ENCODE results near the gene PSMD1. TPM values are rescaled to one million over a fixed set of nuclear protein-coding genes. Genes with fewer than 3 reads are reported as not detected.

The PSMD1 gene
- polyA plus RNA-seq, 1 donor (not counting 4 experiments of a cell fraction or from before 2014, with no cell fraction given) = 262 TPM

DNA sequence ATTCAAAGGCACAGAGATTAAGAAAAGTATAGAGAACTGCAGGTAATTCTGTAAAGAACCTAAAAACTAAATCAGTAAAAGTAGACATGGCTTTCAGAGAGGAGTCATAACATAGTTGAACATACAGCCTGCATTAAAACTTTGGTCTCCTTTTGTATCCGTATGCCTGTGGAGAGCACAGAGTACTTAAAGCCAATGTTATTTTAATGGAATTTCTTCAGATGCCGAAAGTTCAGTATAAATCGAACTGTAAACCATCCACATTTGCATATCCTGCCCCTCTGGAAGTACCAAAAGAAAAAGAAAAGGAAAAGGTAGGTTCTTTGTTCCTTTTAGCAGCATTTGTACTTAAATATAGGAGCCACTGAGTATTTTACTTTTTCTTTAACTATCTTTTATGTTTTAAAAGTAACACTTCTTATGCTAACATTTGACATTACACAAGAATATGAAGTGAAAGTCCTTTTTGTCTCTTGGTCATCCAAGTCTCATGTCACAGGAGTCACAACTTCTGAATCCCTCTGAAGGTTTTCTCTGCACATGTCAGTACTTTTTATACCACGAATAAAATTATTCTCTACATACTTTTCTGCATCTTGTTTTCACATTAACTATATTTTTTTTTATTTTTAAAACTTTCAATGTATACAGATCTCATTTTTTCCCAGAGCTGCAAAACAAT is 106.9 kb downstream of the PSMD1 start:
- H3K27ac ChIP-seq (ENCODE audit: control insufficient read depth, insufficient read depth, low read length) = no peak overlapping the region
- FAIRE-seq (no peak), DNase-seq (ENCODE audit: low read depth, low spot score) (no peak)
- no peaks in the 10 kb centered on the region for H3K27me3 ChIP-seq (ENCODE audit: control insufficient read depth, extremely low read depth, insufficient read depth, low read length)
- H3K9ac ChIP-seq (ENCODE audit: control insufficient read depth, extremely low read depth, insufficient read depth, low read length) = no peak overlapping the region
- H3K79me2 ChIP-seq (ENCODE audit: control insufficient read depth, insufficient read depth, low read length) = no peaks in the 10 kb centered on the region
- no peaks in the 10 kb centered on the region for H3K9me1 ChIP-seq (ENCODE audit: control insufficient read depth, extremely low read depth, insufficient read depth, low read length)
- H2AFZ ChIP-seq (ENCODE audit: control insufficient read depth, low read length) = no peak overlapping the region
- H4K20me1 ChIP-seq (ENCODE audit: control insufficient read depth, extremely low read depth, insufficient read depth, low read length) = no peaks in the 10 kb centered on the region
- H3K9me3 ChIP-seq (ENCODE audit: control insufficient read depth, low read depth, low read length) = no peaks in the 10 kb centered on the region
- peaks cover 16 to 22% of the 10 kb centered on the region in 2 experiments for H3K36me3 ChIP-seq (ENCODE audit: control insufficient read depth in 2 of 2, extremely low read depth in 1 of 2, insufficient read depth in 2 of 2, low read length in 2 of 2)
- TF ChIP-seq, protein P1, sequence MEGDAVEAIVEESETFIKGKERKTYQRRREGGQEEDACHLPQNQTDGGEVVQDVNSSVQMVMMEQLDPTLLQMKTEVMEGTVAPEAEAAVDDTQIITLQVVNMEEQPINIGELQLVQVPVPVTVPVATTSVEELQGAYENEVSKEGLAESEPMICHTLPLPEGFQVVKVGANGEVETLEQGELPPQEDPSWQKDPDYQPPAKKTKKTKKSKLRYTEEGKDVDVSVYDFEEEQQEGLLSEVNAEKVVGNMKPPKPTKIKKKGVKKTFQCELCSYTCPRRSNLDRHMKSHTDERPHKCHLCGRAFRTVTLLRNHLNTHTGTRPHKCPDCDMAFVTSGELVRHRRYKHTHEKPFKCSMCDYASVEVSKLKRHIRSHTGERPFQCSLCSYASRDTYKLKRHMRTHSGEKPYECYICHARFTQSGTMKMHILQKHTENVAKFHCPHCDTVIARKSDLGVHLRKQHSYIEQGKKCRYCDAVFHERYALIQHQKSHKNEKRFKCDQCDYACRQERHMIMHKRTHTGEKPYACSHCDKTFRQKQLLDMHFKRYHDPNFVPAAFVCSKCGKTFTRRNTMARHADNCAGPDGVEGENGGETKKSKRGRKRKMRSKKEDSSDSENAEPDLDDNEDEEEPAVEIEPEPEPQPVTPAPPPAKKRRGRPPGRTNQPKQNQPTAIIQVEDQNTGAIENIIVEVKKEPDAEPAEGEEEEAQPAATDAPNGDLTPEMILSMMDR (optimal IDR thresholded peaks at IDR 0.05 in 1 of 3, IDR thresholded peaks at IDR 0.05 in 1 of 3, conservative IDR thresholded peaks at IDR 0.05 in 1 of 3; ENCODE audit: extremely low read depth in 1 of 3, insufficient read depth in 2 of 3, low read length in 3 of 3) = no peak
- TF ChIP-seq EZH2 (IDR thresholded peaks at IDR 0.05; ENCODE audit: low read length) = no peak
- dilution Hi-C loops (cut with MboI; ENCODE audit: extremely low pct_ligation_motif_present, low sequenced_read_pairs) = no loop called here
- no peak overlapping the region for H3K4me3 ChIP-seq (ENCODE audit: control insufficient read depth in 2 of 3, extremely low read depth in 1 of 3, insufficient read depth in 2 of 3, low read depth in 1 of 3, low read length in 3 of 3)
- no peaks in the 10 kb centered on the region for H3K4me1 ChIP-seq (ENCODE audit: control insufficient read depth, extremely low read depth, insufficient read depth, low read length)
- no peak overlapping the region for H3K4me2 ChIP-seq (ENCODE audit: control insufficient read depth, extremely low read depth, insufficient read depth, low read depth, low read length)

DNA sequence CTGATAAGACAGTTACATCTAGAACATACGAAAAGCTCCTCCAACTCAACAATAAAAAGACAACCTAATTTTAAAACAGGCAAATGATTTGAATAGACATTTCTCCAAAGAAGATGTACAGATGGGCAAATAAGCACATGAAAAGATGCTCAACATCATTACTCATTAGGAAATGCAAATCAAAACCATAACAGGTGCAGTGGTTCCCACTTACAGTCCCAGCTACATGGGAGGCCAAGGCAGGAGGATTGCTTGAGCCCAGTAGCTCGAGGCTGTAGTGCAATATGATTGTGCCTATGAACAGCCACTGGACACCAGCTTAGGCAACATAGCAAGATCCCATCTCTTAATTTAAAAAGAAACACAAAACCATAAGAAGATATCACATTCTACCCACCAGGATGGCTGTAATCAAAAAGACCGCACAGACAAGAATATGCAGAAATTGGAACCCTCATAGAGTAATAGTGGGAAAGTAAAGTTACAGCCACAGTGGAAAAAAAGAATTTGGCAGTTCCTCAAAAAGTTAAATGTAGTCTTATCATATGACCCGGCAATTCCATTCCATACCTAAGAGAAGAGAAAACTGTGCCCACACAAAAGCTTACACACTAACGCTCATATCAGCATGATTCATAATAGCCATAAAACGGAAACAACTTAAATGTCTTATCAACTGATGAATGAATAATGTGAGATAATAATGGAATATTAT is 111.2 kb downstream of the PSMD1 start:
- no peak overlapping the region for H3K27ac ChIP-seq (ENCODE audit: control insufficient read depth, insufficient read depth, low read length)
- no peak overlapping the region for H2AFZ ChIP-seq (ENCODE audit: control insufficient read depth, low read length)
- peaks cover 14 to 28% of the 10 kb centered on the region in 2 experiments for H3K36me3 ChIP-seq (ENCODE audit: control insufficient read depth in 2 of 2, extremely low read depth in 1 of 2, insufficient read depth in 2 of 2, low read length in 2 of 2)
- no peaks in the 10 kb centered on the region for H3K9me3 ChIP-seq (ENCODE audit: control insufficient read depth, low read depth, low read length)
- no peaks in the 10 kb centered on the region for H3K9me1 ChIP-seq (ENCODE audit: control insufficient read depth, extremely low read depth, insufficient read depth, low read length)
- no peak overlapping the region for H3K9ac ChIP-seq (ENCODE audit: control insufficient read depth, extremely low read depth, insufficient read depth, low read length)
- H3K4me2 ChIP-seq (ENCODE audit: control insufficient read depth, extremely low read depth, insufficient read depth, low read depth, low read length) = no peak overlapping the region
- FAIRE-seq = no peak
- dilution Hi-C loops (cut with MboI; ENCODE audit: extremely low pct_ligation_motif_present, low sequenced_read_pairs) = no loop called here
- no peaks in the 10 kb centered on the region for H3K4me1 ChIP-seq (ENCODE audit: control insufficient read depth, extremely low read depth, insufficient read depth, low read length)
- no peaks in the 10 kb centered on the region for H3K79me2 ChIP-seq (ENCODE audit: control insufficient read depth, insufficient read depth, low read length)
- H3K27me3 ChIP-seq (ENCODE audit: control insufficient read depth, extremely low read depth, insufficient read depth, low read length) = no peaks in the 10 kb centered on the region
- H4K20me1 ChIP-seq (ENCODE audit: control insufficient read depth, extremely low read depth, insufficient read depth, low read length) = no peaks in the 10 kb centered on the region
- DNase-seq (ENCODE audit: low read depth, low spot score) = no peak
- H3K4me3 ChIP-seq (ENCODE audit: control insufficient read depth in 2 of 3, extremely low read depth in 1 of 3, insufficient read depth in 2 of 3, low read depth in 1 of 3, low read length in 3 of 3) = no peak overlapping the region
- no peak for TF ChIP-seq EZH2 (IDR thresholded peaks at IDR 0.05; ENCODE audit: low read length)
- TF ChIP-seq, protein P1 (optimal IDR thresholded peaks at IDR 0.05 in 1 of 3, IDR thresholded peaks at IDR 0.05 in 1 of 3, conservative IDR thresholded peaks at IDR 0.05 in 1 of 3; ENCODE audit: extremely low read depth in 1 of 3, insufficient read depth in 2 of 3, low read length in 3 of 3) = no peak
